GM06990 (cell line): Measurements from ENCODE around the gene UBE2K.
"Not testable (repeated sequence)": the region's sequence is repeated elsewhere in the genome, so short reads cannot be mapped to it uniquely, and the experiment has no call there.

Experiments
- DNase-seq: peaks from one replicate; pipeline ENCODE4 v3.0.0-alpha.2; 2011; ENCODE audit not compliant: insufficient read length; ENCODE audit errors: extremely low read depth
- H3K27me3 ChIP-seq: replicated peaks from 2 replicates; pipeline ENCODE4 v1.6.0; 2011; ENCODE audit warnings: low read length; ENCODE audit not compliant: control insufficient read depth, insufficient read depth
- H3K36me3 ChIP-seq: 2 replicates; pipeline ENCODE4 v1.5.1; 2011; ENCODE audit warnings: low read length; ENCODE audit not compliant: control insufficient read depth, insufficient read depth
- H3K4me3 ChIP-seq: replicated peaks from 2 replicates; pipeline ENCODE4 v1.5.1; 2011; ENCODE audit warnings: low read depth, mild to moderate bottlenecking, control low read depth, low read length
- TF ChIP-seq, protein P1 (sequence below): IDR thresholded peaks from 2 replicates; pipeline ENCODE4 v1.5.1; 2011; ENCODE audit warnings: low read length, control low read depth, mild to moderate bottlenecking, inconsistent platforms; ENCODE audit not compliant: insufficient read depth, poor library complexity, severe bottlenecking

The UBE2K gene

DNA sequence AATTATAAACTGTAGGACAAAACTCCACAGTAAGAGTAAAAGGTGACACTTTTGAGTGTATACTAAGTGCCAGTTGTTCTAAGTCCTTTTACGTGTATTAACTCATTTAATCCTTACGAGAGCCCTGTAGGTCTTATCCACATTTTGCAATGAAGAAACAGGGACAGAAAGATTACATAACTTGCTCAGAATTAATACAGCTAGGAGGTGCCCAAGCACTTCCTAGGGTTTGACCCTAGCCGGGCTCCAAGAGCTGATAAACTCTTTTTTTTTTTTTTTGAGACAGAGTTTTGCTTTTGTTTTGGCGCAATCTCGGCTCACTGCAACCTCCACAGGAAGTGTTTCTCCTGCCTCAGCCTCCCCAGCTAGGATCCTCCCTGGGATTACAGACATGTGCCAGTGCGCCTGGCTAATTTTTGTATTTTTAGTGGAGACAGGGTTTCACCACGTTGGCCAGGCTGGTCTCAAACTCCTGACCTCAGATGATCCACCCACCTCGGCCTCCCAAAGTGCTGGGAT, 110.4 kb downstream of the UBE2K start:
- H3K4me3 ChIP-seq: no peak overlapping the region
- H3K27me3 ChIP-seq: no peaks in the 10 kb centered on the region
- H3K36me3 ChIP-seq: no peaks in the 10 kb centered on the region
- TF ChIP-seq, protein P1, sequence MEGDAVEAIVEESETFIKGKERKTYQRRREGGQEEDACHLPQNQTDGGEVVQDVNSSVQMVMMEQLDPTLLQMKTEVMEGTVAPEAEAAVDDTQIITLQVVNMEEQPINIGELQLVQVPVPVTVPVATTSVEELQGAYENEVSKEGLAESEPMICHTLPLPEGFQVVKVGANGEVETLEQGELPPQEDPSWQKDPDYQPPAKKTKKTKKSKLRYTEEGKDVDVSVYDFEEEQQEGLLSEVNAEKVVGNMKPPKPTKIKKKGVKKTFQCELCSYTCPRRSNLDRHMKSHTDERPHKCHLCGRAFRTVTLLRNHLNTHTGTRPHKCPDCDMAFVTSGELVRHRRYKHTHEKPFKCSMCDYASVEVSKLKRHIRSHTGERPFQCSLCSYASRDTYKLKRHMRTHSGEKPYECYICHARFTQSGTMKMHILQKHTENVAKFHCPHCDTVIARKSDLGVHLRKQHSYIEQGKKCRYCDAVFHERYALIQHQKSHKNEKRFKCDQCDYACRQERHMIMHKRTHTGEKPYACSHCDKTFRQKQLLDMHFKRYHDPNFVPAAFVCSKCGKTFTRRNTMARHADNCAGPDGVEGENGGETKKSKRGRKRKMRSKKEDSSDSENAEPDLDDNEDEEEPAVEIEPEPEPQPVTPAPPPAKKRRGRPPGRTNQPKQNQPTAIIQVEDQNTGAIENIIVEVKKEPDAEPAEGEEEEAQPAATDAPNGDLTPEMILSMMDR: no peak
- no peak for DNase-seq

DNA sequence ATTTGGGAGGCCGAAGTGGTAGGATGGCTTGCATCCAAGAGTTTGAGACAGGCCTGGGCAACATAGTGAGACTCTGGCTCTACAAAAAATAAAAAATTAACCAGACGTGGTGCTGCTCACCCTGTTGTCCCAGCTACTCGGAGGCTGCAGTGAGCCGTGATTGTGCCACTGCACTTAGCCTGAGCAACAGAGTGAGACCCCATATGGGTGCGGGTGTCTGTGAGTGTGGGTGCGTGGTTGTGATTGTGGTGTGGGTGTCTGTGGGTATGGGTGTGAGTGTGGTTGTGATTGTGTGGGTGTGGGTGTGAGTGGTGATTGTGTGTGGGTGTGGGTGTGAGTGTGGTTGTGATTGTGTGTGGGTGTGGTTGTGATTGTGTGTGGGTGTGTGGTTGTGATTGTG, 114.6 kb downstream of the UBE2K start:
- DNase-seq: no peak

DNA sequence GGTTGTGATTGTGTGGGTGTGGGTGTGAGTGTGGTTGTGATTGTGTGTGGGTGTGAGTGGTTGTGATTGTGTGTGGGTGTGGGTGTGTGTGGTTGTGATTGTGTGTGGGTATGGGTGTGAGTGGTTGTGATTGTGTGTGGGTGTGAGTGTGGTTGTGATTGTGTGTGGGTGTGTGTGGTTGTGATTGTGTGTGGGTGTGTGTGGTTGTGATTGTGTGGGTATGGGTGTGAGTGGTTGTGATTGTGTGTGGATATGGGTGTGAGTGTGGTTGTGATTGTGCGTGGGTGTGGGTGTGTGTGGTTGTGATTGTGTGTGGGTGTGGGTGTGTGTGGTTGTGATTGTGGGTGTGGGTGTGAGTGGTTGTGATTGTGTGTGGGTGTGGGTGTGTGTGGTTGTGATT, 115.1 kb downstream of the UBE2K start:
- not testable (repeated sequence) for H3K27me3 ChIP-seq, H3K4me3 ChIP-seq, DNase-seq, H3K36me3 ChIP-seq

More for the DNA sequence above, 114.6 kb downstream of the UBE2K start:
- Histone ChIP-seq H3K4me3 (no peak overlapping the region), H3K36me3 (no peaks in the 10 kb centered on the region), H3K27me3 (no peaks in the 10 kb centered on the region)
- TF ChIP-seq, protein P1: no peak

DNA sequence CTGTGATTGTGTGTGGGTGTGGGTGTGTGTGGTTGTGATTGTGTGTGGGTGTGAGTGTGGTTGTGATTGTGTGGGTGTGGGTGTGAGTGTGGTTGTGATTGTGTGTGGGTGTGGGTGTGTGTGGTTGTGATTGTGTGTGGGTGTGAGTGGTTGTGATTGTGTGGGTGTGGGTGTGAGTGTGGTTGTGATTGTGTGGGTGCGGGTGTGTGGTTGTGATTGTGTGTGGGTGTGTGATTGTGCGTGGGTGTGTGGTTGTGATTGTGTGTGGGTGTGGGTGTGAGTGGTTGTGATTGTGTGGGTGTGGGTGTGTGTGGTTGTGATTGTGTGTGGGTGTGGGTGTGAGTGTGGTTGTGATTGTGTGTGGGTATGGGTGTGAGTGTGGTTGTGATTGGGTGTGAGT, 115.8 kb downstream of the UBE2K start:
- H3K27me3 ChIP-seq, H3K4me3 ChIP-seq, H3K36me3 ChIP-seq, DNase-seq: not testable (repeated sequence)

DNA sequence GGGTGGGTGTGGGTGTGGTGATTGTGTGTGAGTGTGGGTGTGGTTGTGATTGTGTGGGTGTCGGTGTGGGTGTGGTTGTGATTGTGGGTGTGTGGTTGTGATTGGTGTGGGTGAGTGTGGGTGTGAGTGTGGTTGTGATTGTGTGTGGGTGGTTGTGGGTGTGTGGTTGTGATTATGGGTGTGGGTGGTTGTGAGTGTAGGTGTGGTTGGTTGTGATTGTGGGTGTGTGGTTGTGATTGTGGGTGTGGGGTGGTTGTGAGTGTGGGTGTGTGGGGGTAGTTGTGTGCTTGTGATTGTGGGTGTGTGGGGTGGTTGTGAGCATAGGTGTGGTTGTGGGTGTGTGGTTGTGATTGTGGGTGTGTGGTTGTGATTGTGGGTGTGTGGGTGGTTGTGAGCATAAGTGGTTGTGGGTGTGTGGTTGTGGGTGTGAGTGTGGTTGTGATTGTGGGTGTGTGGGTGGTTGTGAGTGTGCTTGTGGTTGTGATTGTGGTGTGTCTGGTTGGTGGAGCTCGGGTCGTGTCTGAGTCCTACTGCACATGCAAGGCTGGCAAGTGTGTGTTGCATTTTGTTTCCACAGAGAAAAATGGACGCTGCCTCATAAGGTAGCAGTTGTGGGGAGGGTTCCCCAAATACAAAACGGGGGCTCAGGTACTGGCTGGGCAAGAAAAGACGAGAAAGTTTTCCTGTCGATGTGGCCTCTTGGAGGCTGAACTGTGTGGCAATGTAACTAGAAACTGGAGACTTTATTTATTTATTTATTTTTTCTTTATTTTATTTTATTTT, 116.7 kb downstream of the UBE2K start:
- TF ChIP-seq, protein P1: no peak
- Histone ChIP-seq H3K4me3 (no peak overlapping the region), H3K36me3 (no peaks in the 10 kb centered on the region), H3K27me3 (no peaks in the 10 kb centered on the region)
- DNase-seq: peak; percentile 16

DNA sequence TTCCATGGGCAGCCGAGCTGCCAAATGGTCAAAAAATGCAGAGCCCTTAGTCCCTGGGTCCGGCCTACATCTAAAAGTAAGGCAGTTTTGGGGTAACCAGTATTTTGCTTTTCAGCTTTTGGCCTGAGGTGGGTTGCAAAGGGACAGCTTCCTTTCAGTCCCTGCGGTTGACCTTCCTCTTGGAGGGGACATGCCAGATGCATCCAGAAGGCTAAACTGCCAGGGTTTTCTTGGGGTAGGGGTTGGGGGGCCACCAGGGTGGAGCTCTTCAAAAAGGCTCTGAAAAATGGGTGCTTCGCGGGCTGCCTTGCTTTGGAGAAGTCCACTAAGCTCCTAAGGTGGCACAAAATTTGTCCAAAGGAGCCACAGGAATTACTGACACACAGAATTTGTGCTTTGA, 120.7 kb downstream of the UBE2K start:
- no peaks in the 10 kb centered on the region for H3K27me3 ChIP-seq
- H3K4me3 ChIP-seq: no peak overlapping the region

More for the DNA sequence above, 120.7 kb downstream of the UBE2K start:
- no peaks in the 10 kb centered on the region for H3K36me3 ChIP-seq
- TF ChIP-seq, protein P1: no peak
- no peak for DNase-seq
